Measurements from ENCODE around the gene RBM6. TPM values are rescaled to one million over a fixed set of nuclear protein-coding genes. Genes with fewer than 3 reads are reported as not detected.
A peak's percentile ranks its signal among the peaks of the same experiment; 100 is the strongest.

The RBM6 gene
- total and polyA plus RNA-seq, 9 of the 15 experiments (the other 6 are each of a cell fraction or from before 2014, with no cell fraction given), result 19.9 to 82.2 (median 57.8) TPM

DNA sequence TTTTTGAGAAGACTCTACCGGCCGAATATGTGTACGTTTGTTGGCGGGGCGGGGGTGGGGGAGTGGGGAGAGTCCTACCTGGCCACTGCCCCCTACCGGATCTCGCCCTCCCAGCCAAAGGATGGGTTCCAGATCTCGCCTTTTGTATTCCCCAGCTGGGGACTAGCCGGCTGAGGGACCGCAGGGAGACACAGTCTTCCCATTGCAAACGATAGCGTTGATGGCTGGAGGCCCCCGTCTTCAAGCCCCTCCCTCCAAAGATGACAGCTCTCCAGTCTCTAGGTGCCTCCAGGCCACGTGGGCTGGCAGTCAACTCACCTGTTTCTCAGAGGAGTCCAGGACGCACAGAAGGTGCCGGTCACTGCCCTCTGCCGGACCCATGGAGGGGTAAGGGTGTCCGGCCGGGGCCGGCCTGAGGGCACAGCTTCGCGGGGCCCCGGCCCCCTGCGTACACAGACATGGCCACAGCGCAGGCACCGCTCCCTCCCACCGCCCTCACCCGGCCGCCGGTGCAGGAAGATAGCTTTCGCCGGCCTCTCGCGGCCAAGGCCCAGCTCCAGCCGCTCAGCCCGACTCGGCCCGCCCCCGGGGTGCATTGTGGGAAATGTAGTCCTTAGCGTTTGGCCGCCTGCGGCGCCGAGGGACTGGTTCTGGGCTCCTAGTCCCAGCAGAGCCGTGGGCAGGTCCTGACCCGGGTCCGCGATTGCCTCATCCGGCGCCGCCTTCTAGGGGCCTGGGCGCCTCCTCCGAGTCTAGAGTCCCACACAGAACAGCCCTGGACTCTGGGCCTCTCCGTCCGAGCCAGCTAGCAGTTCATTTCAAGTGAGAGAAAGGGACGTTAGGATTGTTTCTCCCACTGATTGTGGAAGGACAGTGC is 10.4 kb upstream of the RBM6 start, which contains the start of gene MON1A (continued):
- TF ChIP-seq, protein P1, sequence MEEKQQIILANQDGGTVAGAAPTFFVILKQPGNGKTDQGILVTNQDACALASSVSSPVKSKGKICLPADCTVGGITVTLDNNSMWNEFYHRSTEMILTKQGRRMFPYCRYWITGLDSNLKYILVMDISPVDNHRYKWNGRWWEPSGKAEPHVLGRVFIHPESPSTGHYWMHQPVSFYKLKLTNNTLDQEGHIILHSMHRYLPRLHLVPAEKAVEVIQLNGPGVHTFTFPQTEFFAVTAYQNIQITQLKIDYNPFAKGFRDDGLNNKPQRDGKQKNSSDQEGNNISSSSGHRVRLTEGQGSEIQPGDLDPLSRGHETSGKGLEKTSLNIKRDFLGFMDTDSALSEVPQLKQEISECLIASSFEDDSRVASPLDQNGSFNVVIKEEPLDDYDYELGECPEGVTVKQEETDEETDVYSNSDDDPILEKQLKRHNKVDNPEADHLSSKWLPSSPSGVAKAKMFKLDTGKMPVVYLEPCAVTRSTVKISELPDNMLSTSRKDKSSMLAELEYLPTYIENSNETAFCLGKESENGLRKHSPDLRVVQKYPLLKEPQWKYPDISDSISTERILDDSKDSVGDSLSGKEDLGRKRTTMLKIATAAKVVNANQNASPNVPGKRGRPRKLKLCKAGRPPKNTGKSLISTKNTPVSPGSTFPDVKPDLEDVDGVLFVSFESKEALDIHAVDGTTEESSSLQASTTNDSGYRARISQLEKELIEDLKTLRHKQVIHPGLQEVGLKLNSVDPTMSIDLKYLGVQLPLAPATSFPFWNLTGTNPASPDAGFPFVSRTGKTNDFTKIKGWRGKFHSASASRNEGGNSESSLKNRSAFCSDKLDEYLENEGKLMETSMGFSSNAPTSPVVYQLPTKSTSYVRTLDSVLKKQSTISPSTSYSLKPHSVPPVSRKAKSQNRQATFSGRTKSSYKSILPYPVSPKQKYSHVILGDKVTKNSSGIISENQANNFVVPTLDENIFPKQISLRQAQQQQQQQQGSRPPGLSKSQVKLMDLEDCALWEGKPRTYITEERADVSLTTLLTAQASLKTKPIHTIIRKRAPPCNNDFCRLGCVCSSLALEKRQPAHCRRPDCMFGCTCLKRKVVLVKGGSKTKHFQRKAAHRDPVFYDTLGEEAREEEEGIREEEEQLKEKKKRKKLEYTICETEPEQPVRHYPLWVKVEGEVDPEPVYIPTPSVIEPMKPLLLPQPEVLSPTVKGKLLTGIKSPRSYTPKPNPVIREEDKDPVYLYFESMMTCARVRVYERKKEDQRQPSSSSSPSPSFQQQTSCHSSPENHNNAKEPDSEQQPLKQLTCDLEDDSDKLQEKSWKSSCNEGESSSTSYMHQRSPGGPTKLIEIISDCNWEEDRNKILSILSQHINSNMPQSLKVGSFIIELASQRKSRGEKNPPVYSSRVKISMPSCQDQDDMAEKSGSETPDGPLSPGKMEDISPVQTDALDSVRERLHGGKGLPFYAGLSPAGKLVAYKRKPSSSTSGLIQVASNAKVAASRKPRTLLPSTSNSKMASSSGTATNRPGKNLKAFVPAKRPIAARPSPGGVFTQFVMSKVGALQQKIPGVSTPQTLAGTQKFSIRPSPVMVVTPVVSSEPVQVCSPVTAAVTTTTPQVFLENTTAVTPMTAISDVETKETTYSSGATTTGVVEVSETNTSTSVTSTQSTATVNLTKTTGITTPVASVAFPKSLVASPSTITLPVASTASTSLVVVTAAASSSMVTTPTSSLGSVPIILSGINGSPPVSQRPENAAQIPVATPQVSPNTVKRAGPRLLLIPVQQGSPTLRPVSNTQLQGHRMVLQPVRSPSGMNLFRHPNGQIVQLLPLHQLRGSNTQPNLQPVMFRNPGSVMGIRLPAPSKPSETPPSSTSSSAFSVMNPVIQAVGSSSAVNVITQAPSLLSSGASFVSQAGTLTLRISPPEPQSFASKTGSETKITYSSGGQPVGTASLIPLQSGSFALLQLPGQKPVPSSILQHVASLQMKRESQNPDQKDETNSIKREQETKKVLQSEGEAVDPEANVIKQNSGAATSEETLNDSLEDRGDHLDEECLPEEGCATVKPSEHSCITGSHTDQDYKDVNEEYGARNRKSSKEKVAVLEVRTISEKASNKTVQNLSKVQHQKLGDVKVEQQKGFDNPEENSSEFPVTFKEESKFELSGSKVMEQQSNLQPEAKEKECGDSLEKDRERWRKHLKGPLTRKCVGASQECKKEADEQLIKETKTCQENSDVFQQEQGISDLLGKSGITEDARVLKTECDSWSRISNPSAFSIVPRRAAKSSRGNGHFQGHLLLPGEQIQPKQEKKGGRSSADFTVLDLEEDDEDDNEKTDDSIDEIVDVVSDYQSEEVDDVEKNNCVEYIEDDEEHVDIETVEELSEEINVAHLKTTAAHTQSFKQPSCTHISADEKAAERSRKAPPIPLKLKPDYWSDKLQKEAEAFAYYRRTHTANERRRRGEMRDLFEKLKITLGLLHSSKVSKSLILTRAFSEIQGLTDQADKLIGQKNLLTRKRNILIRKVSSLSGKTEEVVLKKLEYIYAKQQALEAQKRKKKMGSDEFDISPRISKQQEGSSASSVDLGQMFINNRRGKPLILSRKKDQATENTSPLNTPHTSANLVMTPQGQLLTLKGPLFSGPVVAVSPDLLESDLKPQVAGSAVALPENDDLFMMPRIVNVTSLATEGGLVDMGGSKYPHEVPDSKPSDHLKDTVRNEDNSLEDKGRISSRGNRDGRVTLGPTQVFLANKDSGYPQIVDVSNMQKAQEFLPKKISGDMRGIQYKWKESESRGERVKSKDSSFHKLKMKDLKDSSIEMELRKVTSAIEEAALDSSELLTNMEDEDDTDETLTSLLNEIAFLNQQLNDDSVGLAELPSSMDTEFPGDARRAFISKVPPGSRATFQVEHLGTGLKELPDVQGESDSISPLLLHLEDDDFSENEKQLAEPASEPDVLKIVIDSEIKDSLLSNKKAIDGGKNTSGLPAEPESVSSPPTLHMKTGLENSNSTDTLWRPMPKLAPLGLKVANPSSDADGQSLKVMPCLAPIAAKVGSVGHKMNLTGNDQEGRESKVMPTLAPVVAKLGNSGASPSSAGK (IDR thresholded peaks at IDR 0.05), result peak; percentile 61; the same call in 1 of the 2 replicates
- TF ChIP-seq, protein P2, sequence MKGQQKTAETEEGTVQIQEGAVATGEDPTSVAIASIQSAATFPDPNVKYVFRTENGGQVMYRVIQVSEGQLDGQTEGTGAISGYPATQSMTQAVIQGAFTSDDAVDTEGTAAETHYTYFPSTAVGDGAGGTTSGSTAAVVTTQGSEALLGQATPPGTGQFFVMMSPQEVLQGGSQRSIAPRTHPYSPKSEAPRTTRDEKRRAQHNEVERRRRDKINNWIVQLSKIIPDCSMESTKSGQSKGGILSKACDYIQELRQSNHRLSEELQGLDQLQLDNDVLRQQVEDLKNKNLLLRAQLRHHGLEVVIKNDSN (CRISPR knock-in tag; IDR thresholded peaks at IDR 0.05), result peak; percentile 85
- TF ChIP-seq, protein P3, sequence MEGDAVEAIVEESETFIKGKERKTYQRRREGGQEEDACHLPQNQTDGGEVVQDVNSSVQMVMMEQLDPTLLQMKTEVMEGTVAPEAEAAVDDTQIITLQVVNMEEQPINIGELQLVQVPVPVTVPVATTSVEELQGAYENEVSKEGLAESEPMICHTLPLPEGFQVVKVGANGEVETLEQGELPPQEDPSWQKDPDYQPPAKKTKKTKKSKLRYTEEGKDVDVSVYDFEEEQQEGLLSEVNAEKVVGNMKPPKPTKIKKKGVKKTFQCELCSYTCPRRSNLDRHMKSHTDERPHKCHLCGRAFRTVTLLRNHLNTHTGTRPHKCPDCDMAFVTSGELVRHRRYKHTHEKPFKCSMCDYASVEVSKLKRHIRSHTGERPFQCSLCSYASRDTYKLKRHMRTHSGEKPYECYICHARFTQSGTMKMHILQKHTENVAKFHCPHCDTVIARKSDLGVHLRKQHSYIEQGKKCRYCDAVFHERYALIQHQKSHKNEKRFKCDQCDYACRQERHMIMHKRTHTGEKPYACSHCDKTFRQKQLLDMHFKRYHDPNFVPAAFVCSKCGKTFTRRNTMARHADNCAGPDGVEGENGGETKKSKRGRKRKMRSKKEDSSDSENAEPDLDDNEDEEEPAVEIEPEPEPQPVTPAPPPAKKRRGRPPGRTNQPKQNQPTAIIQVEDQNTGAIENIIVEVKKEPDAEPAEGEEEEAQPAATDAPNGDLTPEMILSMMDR (IDR thresholded peaks at IDR 0.05 in 2 of 3, conservative IDR thresholded peaks at IDR 0.05 in 1 of 3; ENCODE audit: insufficient read depth in 2 of 3, low read depth in 1 of 3, low read length in 3 of 3), result peak; percentile 20 to 34 (median 29); a peak in 4 of 6 replicates
- TF ChIP-seq, protein P4, sequence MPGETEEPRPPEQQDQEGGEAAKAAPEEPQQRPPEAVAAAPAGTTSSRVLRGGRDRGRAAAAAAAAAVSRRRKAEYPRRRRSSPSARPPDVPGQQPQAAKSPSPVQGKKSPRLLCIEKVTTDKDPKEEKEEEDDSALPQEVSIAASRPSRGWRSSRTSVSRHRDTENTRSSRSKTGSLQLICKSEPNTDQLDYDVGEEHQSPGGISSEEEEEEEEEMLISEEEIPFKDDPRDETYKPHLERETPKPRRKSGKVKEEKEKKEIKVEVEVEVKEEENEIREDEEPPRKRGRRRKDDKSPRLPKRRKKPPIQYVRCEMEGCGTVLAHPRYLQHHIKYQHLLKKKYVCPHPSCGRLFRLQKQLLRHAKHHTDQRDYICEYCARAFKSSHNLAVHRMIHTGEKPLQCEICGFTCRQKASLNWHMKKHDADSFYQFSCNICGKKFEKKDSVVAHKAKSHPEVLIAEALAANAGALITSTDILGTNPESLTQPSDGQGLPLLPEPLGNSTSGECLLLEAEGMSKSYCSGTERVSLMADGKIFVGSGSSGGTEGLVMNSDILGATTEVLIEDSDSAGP (CRISPR knock-in tag; IDR thresholded peaks at IDR 0.05), result no peak
- TF ChIP-seq, protein P5, sequence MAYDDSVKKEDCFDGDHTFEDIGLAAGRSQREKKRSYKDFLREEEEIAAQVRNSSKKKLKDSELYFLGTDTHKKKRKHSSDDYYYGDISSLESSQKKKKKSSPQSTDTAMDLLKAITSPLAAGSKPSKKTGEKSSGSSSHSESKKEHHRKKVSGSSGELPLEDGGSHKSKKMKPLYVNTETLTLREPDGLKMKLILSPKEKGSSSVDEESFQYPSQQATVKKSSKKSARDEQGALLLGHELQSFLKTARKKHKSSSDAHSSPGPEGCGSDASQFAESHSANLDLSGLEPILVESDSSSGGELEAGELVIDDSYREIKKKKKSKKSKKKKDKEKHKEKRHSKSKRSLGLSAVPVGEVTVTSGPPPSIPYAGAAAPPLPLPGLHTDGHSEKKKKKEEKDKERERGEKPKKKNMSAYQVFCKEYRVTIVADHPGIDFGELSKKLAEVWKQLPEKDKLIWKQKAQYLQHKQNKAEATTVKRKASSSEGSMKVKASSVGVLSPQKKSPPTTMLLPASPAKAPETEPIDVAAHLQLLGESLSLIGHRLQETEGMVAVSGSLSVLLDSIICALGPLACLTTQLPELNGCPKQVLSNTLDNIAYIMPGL (CRISPR knock-in tag; IDR thresholded peaks at IDR 0.05), result no peak
